Stimulated activated effector memory CD8-positive, alpha-beta T cell treated with anti-CD3 and anti-CD28 coated beads, Interleukin-12 subunit alpha, Interleukin-12 subunit beta, amount 100 ng/mL, for 72 hours (primary cell): ENCODE data around the gene GRAP.
A peak's percentile ranks its signal among the peaks of the same experiment; 100 is the strongest.

ENCODE experiments used
- ATAC-seq: fragments of 150-1000 bp; cut with Tn5 transposase; 2 replicates; pipeline ENCODE4 v1.10.0; 2021
- DNase-seq, 2 donors: peaks; one replicate each; pipeline ENCODE4 v3.0.0; 2021 to 2022; ENCODE audit warnings: low spot score in 2 of 2
- H3K27ac Mint-ChIP-seq: one replicate; pipeline ENCODE4 v1.8.0; 2022; ENCODE audit warnings: mild to moderate bottlenecking, mixed read lengths
- H3K36me3 Mint-ChIP-seq: one replicate; pipeline ENCODE4 v1.8.0; 2022; ENCODE audit warnings: mild to moderate bottlenecking, mixed read lengths
- H3K4me1 Mint-ChIP-seq: one replicate; pipeline ENCODE4 v1.8.0; 2022; ENCODE audit warnings: mixed read lengths
- H3K4me3 Mint-ChIP-seq: one replicate; pipeline ENCODE4 v1.8.0; 2022; ENCODE audit warnings: mild to moderate bottlenecking, mixed read lengths
- H3K9me3 Mint-ChIP-seq: one replicate; pipeline ENCODE4 v1.8.0; 2022; ENCODE audit warnings: mixed read lengths

The GRAP gene

DNA sequence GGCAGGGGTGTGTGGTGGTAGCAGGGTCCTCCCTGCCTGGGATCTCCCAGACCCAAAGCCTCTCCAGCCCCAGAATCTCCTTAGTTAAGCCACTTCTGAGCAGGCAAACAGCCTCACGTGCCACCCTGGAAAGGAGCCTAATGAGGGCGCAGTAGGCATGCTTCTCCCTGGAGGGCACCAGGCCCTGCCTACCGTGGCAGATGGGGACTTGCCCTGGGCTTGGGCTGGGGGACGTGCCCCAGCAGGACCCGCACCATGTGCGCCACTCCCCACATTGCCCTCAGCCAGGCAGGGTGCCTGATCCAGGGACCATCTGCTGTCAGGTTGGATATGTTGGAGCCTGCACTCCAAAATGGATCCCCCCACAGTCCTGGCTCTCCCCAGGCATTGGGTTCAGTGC lies 56.4 kb downstream of the GRAP start:
- ATAC-seq (no peak), DNase-seq (no peak)
- Mint-ChIP-seq H3K27ac (peak overlapping the region; percentile 34), H3K36me3 (peaks cover 12% of the 10 kb centered on the region), H3K9me3 (peaks cover 4% of the 10 kb centered on the region), H3K4me1 (peaks cover 28% of the 10 kb centered on the region), H3K4me3 (no peak overlapping the region)

- no peaks in the 10 kb centered on the region for H3K9me3 Mint-ChIP-seq
- ATAC-seq (no peak), DNase-seq (no peak)
- H3K4me1 Mint-ChIP-seq = peaks cover 20% of the 10 kb centered on the region
- H3K4me3 Mint-ChIP-seq = no peak overlapping the region
- peaks cover 7% of the 10 kb centered on the region for H3K36me3 Mint-ChIP-seq
- no peak overlapping the region for H3K27ac Mint-ChIP-seq
Observed at GRCh38 chr17:18988546-18989173, 58.1 kb downstream of the GRAP start.

DNA sequence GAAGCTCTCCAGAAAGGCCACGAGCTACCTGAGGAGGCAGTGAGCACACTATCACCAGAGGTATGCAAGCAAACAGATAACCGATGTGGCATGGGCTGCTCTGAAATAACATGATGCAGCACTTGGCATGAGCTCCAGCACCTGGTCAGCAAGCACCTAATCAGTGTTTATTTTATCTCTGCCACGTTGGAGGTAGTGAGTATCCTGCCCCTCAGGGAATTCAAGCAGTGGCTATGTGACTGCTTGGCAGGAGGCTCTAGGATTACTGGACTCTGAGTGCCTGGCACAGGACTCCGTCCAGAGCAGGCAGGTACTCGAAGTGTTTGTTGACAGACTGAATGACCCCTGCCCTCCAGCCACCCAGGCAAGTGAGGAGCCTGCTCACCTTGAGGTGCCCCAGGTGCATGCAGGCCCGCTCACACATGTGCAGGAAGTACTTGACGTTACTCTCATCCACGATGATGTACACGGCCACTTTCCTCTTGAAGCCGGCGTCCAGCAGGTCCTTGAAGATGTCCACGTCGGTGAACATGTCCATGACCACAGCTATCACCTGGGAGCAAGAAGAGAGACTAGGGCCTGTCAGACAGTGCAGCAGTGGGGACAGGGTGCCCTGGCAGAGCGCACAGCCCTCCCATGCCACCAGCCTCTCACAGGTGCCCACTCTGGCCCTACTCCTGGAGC lies 58.8 kb downstream of the GRAP start:
- no peak for DNase-seq
- H3K27ac Mint-ChIP-seq = no peak overlapping the region
- H3K9me3 Mint-ChIP-seq = no peaks in the 10 kb centered on the region
- H3K4me3 Mint-ChIP-seq = no peak overlapping the region
- H3K36me3 Mint-ChIP-seq = peaks cover 7% of the 10 kb centered on the region
- no peak for ATAC-seq
- peaks cover 13% of the 10 kb centered on the region for H3K4me1 Mint-ChIP-seq

- H3K4me3 Mint-ChIP-seq = no peak overlapping the region
- ATAC-seq = no peak
- peaks cover 9% of the 10 kb centered on the region for H3K4me1 Mint-ChIP-seq
- peaks cover 7% of the 10 kb centered on the region for H3K36me3 Mint-ChIP-seq
- DNase-seq = no peak
- H3K9me3 Mint-ChIP-seq = no peaks in the 10 kb centered on the region
- H3K27ac Mint-ChIP-seq = no peak overlapping the region
Observed at GRCh38 chr17:18987230-18987610, 59.5 kb downstream of the GRAP start.

GRCh38 chr17:18986541-18987229 lies 60.1 kb downstream of the GRAP start:
- no peak for ATAC-seq
- Mint-ChIP-seq H3K36me3 (peaks cover 7% of the 10 kb centered on the region), H3K27ac (no peak overlapping the region), H3K9me3 (no peaks in the 10 kb centered on the region), H3K4me1 (peaks cover 6% of the 10 kb centered on the region), H3K4me3 (no peak overlapping the region)
- DNase-seq = no peak

DNA sequence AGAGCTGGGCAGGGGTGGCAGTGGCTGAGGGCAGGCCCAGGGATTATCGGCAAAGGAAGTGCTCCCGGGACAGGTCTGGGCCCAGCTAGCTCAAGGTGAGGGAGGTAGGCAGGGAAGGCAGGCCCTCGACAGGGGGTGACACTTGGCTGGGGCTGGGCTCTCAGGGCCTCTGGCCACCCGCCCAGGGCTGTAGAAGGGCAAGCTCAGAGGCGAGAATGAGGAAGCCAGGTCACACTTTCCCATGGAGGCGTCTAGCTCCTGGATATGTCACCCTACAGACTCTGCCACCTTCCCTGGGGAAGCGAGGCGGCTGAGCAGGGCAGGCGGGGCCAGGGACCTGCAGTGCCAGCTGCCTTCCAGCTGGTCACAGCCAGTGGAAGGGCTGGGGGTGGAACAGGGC lies 61.3 kb downstream of the GRAP start:
- Mint-ChIP-seq H3K4me1 (peaks cover 6% of the 10 kb centered on the region), H3K27ac (no peak overlapping the region), H3K4me3 (no peak overlapping the region), H3K9me3 (no peaks in the 10 kb centered on the region), H3K36me3 (peaks cover 7% of the 10 kb centered on the region)
- DNase-seq (no peak), ATAC-seq (no peak)

DNA sequence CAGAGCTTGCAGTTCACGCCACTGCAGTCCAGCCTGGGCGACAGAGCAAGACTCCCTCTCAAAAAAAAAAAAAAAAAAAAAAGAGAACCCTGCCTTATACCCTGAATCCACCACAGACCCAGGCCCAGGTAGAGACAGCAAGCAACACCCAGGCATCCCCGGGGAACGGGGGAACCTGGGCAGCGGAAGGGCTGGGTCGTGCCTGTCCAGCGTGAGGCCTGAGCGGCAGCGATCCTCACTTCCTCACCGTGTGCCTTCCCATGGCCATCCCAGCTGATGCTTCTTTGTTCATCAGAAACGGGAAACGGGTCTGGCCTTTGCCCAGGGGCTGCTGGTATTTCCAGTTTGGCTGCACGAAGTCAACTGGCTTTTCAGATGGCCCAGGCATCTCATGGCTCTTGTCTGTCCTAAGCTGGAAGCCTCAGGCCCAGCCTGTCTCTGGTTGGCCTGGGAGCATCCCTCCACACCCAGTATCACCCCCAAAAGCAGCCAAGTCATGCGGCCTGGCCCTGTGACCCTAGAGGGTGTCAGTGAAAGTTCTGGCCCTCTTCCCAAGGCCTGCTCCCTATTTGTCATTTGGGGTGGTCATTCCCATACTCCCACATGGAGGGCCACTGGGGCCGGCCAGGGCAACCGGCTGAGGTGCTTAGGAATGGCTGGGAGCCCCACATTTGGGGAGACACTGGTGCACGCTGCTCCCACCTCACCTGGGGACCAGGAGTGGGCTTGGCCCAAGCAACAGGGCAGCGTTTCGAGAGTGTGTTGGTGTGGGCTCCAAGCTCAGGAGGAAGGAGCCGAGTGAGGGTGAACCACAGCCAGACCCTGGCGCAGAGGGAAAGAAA lies 62.3 kb downstream of the GRAP start:
- Mint-ChIP-seq H3K4me1 (peaks cover 6% of the 10 kb centered on the region), H3K36me3 (peaks cover 10% of the 10 kb centered on the region)

GRCh38 chr17:18981642-18982424 lies 64.9 kb downstream of the GRAP start:
- H3K27ac Mint-ChIP-seq = peak overlapping the region; percentile 54

More for the DNA sequence above, 62.3 kb downstream of the GRAP start:
- ATAC-seq = no peak
- no peak overlapping the region for H3K4me3 Mint-ChIP-seq
- no peak overlapping the region for H3K27ac Mint-ChIP-seq
- no peaks in the 10 kb centered on the region for H3K9me3 Mint-ChIP-seq
- DNase-seq = no peak

GRCh38 chr17:18981335-18981641 lies 65.5 kb downstream of the GRAP start:
- Mint-ChIP-seq H3K4me1 (peaks cover 6% of the 10 kb centered on the region), H3K27ac (no peak overlapping the region), H3K4me3 (no peak overlapping the region), H3K9me3 (no peaks in the 10 kb centered on the region), H3K36me3 (peaks cover 12% of the 10 kb centered on the region)
- DNase-seq (no peak), ATAC-seq (no peak)

More at GRCh38 chr17:18981642-18982424, 64.9 kb downstream of the GRAP start:
- DNase-seq = no peak
- Mint-ChIP-seq H3K36me3 (peaks cover 13% of the 10 kb centered on the region), H3K4me1 (peaks cover 6% of the 10 kb centered on the region), H3K4me3 (no peak overlapping the region), H3K9me3 (no peaks in the 10 kb centered on the region)
- peak; percentile 55 for ATAC-seq

DNA sequence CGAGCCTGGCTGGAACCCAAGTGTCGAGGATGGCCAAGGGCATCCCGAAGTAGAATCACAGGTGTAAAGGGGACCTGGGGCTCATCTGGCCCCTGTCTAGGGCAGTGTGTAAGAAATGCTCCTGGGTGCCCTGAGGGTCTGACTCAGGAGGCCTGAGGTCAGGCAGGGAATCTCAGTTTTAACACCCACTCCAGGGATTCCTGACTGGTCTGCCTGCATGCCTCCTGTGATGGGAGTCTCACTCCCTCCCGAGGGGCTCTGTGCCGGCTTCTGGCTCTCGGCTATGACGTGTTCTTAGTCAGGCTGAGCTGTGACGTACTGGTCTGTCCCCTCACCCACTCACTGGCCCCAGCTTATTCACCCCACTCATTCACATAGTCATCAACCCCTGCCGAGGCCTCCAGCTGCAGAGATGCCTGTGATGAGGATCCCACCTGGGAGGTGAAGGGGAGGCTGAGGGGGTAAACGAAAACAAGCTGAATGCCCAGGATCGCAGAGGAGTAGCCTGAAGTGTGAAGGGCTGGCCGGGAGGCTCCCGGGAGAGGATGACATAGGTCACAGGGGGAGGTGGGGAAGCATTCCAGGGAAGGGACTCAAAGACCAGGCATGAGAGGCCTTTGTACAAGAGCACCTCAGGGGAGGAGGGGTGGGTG lies 65.9 kb downstream of the GRAP start:
- no peak for DNase-seq
- ATAC-seq = peak; percentile 27
- Mint-ChIP-seq H3K4me1 (peaks cover 6% of the 10 kb centered on the region), H3K9me3 (no peaks in the 10 kb centered on the region), H3K4me3 (no peak overlapping the region), H3K36me3 (peaks cover 7% of the 10 kb centered on the region), H3K27ac (peak overlapping the region; percentile 37)

- no peak for DNase-seq
- Mint-ChIP-seq H3K36me3 (peaks cover 18% of the 10 kb centered on the region), H3K4me1 (peaks cover 14% of the 10 kb centered on the region), H3K27ac (no peak overlapping the region), H3K9me3 (no peaks in the 10 kb centered on the region), H3K4me3 (no peak overlapping the region)
- no peak for ATAC-seq
Observed at GRCh38 chr17:18978655-18979054, 68.1 kb downstream of the GRAP start.

GRCh38 chr17:18978050-18978449 lies 68.7 kb downstream of the GRAP start:
- ATAC-seq (no peak), DNase-seq (no peak)
- no peaks in the 10 kb centered on the region for H3K9me3 Mint-ChIP-seq
- no peak overlapping the region for H3K27ac Mint-ChIP-seq
- peaks cover 14% of the 10 kb centered on the region for H3K4me1 Mint-ChIP-seq
- peaks cover 21% of the 10 kb centered on the region for H3K36me3 Mint-ChIP-seq
- no peak overlapping the region for H3K4me3 Mint-ChIP-seq

DNA sequence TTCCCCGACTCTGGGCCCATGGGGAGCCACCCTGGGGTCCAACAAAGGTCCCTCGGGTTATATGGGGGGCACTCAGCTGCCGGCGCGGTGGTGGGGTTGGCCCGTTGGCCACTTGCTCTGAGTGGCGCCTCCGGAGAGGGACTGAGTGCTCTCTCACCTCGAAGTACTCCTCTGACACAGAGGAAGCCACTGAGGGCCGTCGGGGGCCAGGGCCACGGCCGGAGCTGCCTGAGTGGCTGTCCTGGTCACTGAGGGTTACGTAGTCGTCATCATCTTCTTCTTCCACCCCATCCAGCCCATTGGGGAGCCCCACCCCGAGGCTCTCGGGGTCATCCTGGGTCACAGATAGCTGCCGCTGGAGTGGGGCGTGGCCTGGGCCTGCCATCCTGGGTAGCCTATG lies 69.1 kb downstream of the GRAP start:
- peaks cover 21% of the 10 kb centered on the region for H3K36me3 Mint-ChIP-seq
- no peak overlapping the region for H3K27ac Mint-ChIP-seq
- H3K4me1 Mint-ChIP-seq = peaks cover 14% of the 10 kb centered on the region
- H3K4me3 Mint-ChIP-seq = no peak overlapping the region
- no peak for ATAC-seq
- no peak for DNase-seq
- no peaks in the 10 kb centered on the region for H3K9me3 Mint-ChIP-seq

DNA sequence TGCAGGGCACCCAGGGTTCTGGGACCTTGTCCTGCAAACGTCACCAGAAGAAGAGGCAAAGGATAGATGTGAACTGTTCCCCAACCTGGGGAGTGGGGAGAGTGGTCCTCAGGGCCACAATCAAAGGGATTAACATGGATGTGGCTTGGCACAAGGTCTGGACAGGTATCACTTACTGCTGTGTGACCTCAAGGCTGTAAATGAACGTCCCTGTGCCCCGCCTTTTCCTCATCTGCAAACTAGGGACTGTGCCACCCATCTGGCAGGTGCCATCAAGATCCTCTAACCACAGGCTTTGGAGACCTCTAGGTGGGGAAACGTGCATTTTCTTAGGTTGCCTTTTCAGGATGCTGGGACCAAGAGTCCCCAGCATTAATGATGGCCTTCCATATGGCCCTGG lies 69.7 kb downstream of the GRAP start:
- ATAC-seq (no peak), DNase-seq (no peak)
- Mint-ChIP-seq H3K27ac (no peak overlapping the region), H3K9me3 (no peaks in the 10 kb centered on the region), H3K4me3 (no peak overlapping the region), H3K4me1 (peaks cover 9% of the 10 kb centered on the region), H3K36me3 (peaks cover 21% of the 10 kb centered on the region)
